Measurements from ENCODE around the gene TMED10. TPM values are rescaled to one million over a fixed set of nuclear protein-coding genes. Genes with fewer than 3 reads are reported as not detected.
"Not testable (repeated sequence)": the region's sequence is repeated elsewhere in the genome, so short reads cannot be mapped to it uniquely, and the experiment has no call there.

The TMED10 gene
- total RNA-seq, 1 experiment from 2014 or later: 433 TPM

- DNase-seq (ENCODE audit: low spot score): not testable (repeated sequence)
Measured at GRCh38 chr14:75127474-75127820, 49.0 kb downstream of the TMED10 start.

GRCh38 chr14:75126679-75127473, 49.5 kb downstream of the TMED10 start, which contains the start of gene NEK9:
NEK9 (minus strand) TSS chr14:75127048; CDS start chr14:75126921, 127 bp downstream.
- DNase-seq (ENCODE audit: low spot score): no peak

GRCh38 chr14:75126121-75126544, 50.3 kb downstream of the TMED10 start:
- DNase-seq (ENCODE audit: low spot score): no peak

GRCh38 chr14:75125617-75126016, 50.8 kb downstream of the TMED10 start:
- no peak for DNase-seq (ENCODE audit: low spot score)

GRCh38 chr14:75123991-75124390, 52.4 kb downstream of the TMED10 start:
- peak; percentile 69 for DNase-seq (ENCODE audit: low spot score)

GRCh38 chr14:75121552-75121951, 54.9 kb downstream of the TMED10 start:
- no peak for DNase-seq (ENCODE audit: low spot score)

- no peak for DNase-seq (ENCODE audit: low spot score)
Measured at GRCh38 chr14:75120541-75121291, 55.7 kb downstream of the TMED10 start.

GRCh38 chr14:75119056-75119455, 57.4 kb downstream of the TMED10 start:
- DNase-seq (ENCODE audit: low spot score): no peak

- DNase-seq (ENCODE audit: low spot score): no peak
Measured at GRCh38 chr14:75113932-75114539, 62.4 kb downstream of the TMED10 start.

GRCh38 chr14:75109877-75110276, 66.5 kb downstream of the TMED10 start:
- no peak for DNase-seq (ENCODE audit: low spot score)

GRCh38 chr14:75107186-75107585, 69.2 kb downstream of the TMED10 start:
- no peak for DNase-seq (ENCODE audit: low spot score)

GRCh38 chr14:75101491-75101890, 74.9 kb downstream of the TMED10 start:
- no peak for DNase-seq (ENCODE audit: low spot score)

- no peak for DNase-seq (ENCODE audit: low spot score)
Measured at GRCh38 chr14:75098682-75099081, 77.7 kb downstream of the TMED10 start.

- no peak for DNase-seq (ENCODE audit: low spot score)
Measured at GRCh38 chr14:75098212-75098611, 78.2 kb downstream of the TMED10 start.

- DNase-seq (ENCODE audit: low spot score): no peak
Measured at GRCh38 chr14:75096959-75097358, 79.5 kb downstream of the TMED10 start.

GRCh38 chr14:75095690-75096089, 80.7 kb downstream of the TMED10 start:
- DNase-seq (ENCODE audit: low spot score): no peak

- DNase-seq (ENCODE audit: low spot score): no peak
Measured at GRCh38 chr14:75094896-75095295, 81.5 kb downstream of the TMED10 start.

GRCh38 chr14:75092698-75093097, 83.7 kb downstream of the TMED10 start:
- DNase-seq (ENCODE audit: low spot score): no peak

- no peak for DNase-seq (ENCODE audit: low spot score)
Measured at GRCh38 chr14:75091251-75091650, 85.2 kb downstream of the TMED10 start.

- no peak for DNase-seq (ENCODE audit: low spot score)
Measured at GRCh38 chr14:75090353-75090752, 86.1 kb downstream of the TMED10 start.

GRCh38 chr14:75088566-75089373, 87.6 kb downstream of the TMED10 start:
- peak; percentile 48 for DNase-seq (ENCODE audit: low spot score)

- no peak for DNase-seq (ENCODE audit: low spot score)
Measured at GRCh38 chr14:75088153-75088552, 88.3 kb downstream of the TMED10 start.
